PFSK-1 (cell line): ENCODE results near the gene PI4K2B.

ENCODE experiments used
- FOXP2 ChIP-seq: optimal IDR thresholded peaks from 2 replicates; pipeline ENCODE3; 2011; ENCODE audit warnings: borderline replicate concordance, control low read depth, inconsistent platforms; ENCODE audit not compliant: insufficient read depth; ENCODE audit errors: extremely low read length, extremely low read depth
- POLR2AphosphoS5 ChIP-seq: IDR thresholded peaks from 2 replicates; pipeline ENCODE4 v1.6.1; 2012; ENCODE audit warnings: low read depth, mild to moderate bottlenecking, control low read depth, low read length, moderate library complexity
- SIN3A ChIP-seq: IDR thresholded peaks from 2 replicates; pipeline ENCODE4 v1.6.1; 2012; ENCODE audit warnings: mild to moderate bottlenecking, low read length, moderate library complexity, borderline replicate concordance; ENCODE audit not compliant: insufficient read depth
- TAF1 ChIP-seq: IDR thresholded peaks from 2 replicates; pipeline ENCODE4 v1.6.1; 2012; ENCODE audit warnings: low read length, control low read depth, borderline replicate concordance; ENCODE audit not compliant: insufficient read depth
- TF ChIP-seq, protein P1 (sequence below), 2 experiments: IDR thresholded peaks; 2 replicates each; pipeline versions ENCODE4 v1.6.1 to v1.8.0; 2011 to 2012; ENCODE audit warnings: low read depth in 2 of 2, low read length in 2 of 2, control low read depth in 1 of 2, inconsistent platforms in 1 of 2, mild to moderate bottlenecking in 1 of 2, moderate library complexity in 1 of 2; ENCODE audit not compliant: insufficient read depth in 1 of 2

The PI4K2B gene

DNA sequence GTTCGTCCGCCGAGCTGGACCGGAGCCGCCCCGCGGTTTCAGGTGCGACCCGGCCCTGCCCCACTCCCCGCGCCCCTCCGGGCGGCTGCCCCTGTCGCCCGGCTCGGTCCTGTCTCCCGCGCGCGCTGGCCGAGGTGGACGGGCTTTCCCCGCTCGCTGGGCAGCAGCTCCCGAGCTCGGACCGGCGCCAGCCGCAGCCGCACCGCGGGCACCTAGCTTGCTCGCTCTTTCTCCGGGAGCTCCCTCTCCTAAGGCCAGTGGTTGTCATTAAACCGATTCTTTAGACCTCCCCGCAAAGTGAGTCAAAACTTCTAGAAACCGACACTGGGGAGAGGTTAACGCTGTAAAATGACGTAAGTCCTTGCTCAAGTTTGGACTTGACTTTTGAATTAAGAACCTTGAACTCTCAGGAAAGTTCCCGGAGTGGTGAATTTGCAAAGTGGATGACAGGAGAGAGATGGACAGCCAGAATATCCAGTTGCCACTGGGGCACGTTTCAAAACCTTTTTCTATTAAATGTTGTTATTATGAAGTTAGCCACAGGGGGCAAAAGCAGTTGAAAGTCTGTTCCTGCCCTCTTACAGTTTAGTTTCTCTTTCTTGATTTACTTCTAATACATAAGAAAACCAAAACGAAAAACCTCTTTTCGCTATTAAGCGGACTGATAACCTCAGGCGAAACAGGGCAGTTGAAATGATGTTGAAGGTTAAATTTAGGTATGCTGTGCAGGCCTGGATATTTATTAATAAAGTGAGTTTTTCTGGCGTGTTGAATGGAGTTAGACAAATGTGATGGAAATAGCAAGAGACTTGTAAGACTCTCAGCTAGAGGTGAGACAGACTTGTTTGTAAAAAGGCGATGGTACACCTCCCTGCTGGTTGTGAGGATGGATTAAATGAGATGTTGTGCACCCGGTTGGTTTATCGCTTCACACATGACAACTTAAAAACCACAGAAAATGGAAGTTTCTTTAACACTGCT is 847 bp downstream of the PI4K2B start:
- no peak for TF ChIP-seq FOXP2
- 0 out of 2 replicates have a peak, but pooled peaks have one; percentile 59 for TF ChIP-seq SIN3A
- TF ChIP-seq, protein P1, sequence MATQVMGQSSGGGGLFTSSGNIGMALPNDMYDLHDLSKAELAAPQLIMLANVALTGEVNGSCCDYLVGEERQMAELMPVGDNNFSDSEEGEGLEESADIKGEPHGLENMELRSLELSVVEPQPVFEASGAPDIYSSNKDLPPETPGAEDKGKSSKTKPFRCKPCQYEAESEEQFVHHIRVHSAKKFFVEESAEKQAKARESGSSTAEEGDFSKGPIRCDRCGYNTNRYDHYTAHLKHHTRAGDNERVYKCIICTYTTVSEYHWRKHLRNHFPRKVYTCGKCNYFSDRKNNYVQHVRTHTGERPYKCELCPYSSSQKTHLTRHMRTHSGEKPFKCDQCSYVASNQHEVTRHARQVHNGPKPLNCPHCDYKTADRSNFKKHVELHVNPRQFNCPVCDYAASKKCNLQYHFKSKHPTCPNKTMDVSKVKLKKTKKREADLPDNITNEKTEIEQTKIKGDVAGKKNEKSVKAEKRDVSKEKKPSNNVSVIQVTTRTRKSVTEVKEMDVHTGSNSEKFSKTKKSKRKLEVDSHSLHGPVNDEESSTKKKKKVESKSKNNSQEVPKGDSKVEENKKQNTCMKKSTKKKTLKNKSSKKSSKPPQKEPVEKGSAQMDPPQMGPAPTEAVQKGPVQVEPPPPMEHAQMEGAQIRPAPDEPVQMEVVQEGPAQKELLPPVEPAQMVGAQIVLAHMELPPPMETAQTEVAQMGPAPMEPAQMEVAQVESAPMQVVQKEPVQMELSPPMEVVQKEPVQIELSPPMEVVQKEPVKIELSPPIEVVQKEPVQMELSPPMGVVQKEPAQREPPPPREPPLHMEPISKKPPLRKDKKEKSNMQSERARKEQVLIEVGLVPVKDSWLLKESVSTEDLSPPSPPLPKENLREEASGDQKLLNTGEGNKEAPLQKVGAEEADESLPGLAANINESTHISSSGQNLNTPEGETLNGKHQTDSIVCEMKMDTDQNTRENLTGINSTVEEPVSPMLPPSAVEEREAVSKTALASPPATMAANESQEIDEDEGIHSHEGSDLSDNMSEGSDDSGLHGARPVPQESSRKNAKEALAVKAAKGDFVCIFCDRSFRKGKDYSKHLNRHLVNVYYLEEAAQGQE (IDR thresholded peaks at IDR 0.05; ENCODE audit: insufficient read depth in 1 of 2, low read depth in 2 of 2, low read length in 2 of 2), result no peak
- no peak for TF ChIP-seq TAF1
- no peak for TF ChIP-seq POLR2AphosphoS5

DNA sequence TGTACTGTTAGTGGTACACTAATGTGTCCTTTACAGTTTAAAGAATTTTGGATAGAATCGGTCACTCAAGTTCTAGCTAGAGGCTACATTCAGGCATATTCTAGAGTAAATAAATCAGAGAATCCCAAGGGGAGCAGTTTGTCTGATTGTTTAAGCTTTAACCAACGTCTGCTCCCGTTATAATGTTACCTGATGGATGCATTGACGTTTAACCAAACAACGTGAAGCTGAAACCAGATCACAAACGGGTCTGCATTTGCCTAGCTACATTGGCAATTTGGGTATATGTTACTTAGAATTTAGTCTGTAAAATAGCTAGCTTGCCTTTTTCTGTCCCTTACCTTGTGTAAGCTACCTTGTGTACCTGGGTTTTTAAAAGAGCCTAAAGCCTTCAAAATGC is 1.6 kb downstream of the PI4K2B start:
- no peak for TF ChIP-seq SIN3A
- TF ChIP-seq POLR2AphosphoS5, result no peak
- TF ChIP-seq TAF1, result no peak
- no peak for TF ChIP-seq FOXP2
- TF ChIP-seq, protein P1 (IDR thresholded peaks at IDR 0.05; ENCODE audit: insufficient read depth in 1 of 2, low read depth in 2 of 2, low read length in 2 of 2), result no peak

DNA sequence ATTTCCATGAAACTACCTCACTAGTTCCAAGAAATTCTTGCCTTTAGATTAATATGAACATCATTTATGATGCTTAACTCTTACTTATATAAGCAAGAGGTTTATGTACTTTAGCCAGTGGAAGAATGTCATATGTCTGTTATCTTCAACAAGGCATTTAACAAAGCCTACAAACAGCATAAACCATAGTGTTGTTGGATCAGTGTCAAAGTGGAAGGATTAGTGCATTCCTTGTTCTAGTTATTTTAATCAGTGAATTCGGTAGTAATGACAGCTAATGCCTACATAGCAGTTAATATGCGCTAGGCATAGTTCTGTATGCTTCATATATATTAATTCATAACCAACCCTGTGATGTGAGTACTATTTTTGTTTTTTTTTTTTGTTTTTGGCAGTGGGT is 3.1 kb downstream of the PI4K2B start:
- TF ChIP-seq TAF1, result no peak
- no peak for TF ChIP-seq FOXP2
- TF ChIP-seq, protein P1 (IDR thresholded peaks at IDR 0.05; ENCODE audit: insufficient read depth in 1 of 2, low read depth in 2 of 2, low read length in 2 of 2), result no peak
- TF ChIP-seq POLR2AphosphoS5, result no peak
- no peak for TF ChIP-seq SIN3A

DNA sequence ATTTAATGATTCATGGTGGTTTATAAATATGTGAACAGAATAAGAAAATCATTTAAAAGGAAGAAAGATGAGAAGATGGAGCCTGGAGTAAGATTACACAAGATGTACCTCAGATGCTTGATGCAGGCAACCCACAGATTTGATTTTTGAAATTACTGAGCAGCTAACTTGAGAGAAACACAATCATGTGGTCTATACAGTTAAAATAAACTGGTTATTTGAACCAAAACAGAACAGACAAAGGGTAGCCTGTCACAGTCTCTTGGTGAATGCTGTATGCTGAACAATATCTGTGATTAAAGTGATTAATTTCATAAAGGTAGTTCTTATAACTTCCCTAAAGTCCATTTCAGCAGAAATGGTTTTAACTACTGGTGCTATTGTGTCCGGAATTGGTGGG is 4.2 kb downstream of the PI4K2B start:
- TF ChIP-seq TAF1, result no peak
- TF ChIP-seq, protein P1 (IDR thresholded peaks at IDR 0.05; ENCODE audit: insufficient read depth in 1 of 2, low read depth in 2 of 2, low read length in 2 of 2), result no peak
- TF ChIP-seq FOXP2, result no peak
- no peak for TF ChIP-seq POLR2AphosphoS5
- no peak for TF ChIP-seq SIN3A
